Esophagus muscularis mucosa (tissue), 4 donors: ENCODE results near the gene GNG12. TPM values are rescaled to one million over a fixed set of nuclear protein-coding genes. Genes with fewer than 3 reads are reported as not detected.
A peak's percentile ranks its signal among the peaks of the same experiment; 100 is the strongest.

Source experiments
- DNase-seq: peaks from one replicate; pipeline ENCODE4 v3.0.0-alpha.2; 2017; ENCODE audit errors: extremely low spot score
- H3K27ac ChIP-seq, 4 donors: fragments of 200-600 bp; sonication (generic); replicated peaks in 1 of 4; 1 replicate in 3 of 4; 2 replicates in 1 of 4; pipeline ENCODE4 v1.5.1; 2016 to 2019; ENCODE audit warnings: mild to moderate bottlenecking in 1 of 4
- H3K27me3 ChIP-seq, 4 donors: fragments of 200-600 bp; sonication (generic); one replicate each; pipeline versions ENCODE4 v1.5.1 to v1.6.0; 2016 to 2019
- H3K36me3 ChIP-seq, 4 donors: fragments of 200-600 bp; sonication (generic); one replicate each; pipeline ENCODE4 v1.5.1; 2016 to 2019
- H3K4me1 ChIP-seq, 4 donors: fragments of 200-600 bp; sonication (generic); one replicate each; pipeline ENCODE4 v1.5.1; 2016 to 2019
- H3K4me3 ChIP-seq, 4 donors: fragments of 200-600 bp; sonication (generic); 1 replicate in 2 of 4; 2 replicates in 2 of 4; pipeline ENCODE4 v1.5.1; 2016 to 2019; ENCODE audit warnings: mild to moderate bottlenecking in 4 of 4, moderate library complexity in 1 of 4
- H3K9me3 ChIP-seq, 4 donors: fragments of 200-600 bp; sonication (generic); 1 replicate in 3 of 4; 2 replicates in 1 of 4; pipeline ENCODE4 v1.5.1; 2016 to 2019
- CTCF ChIP-seq, 3 experiments: fragments of 200-600 bp in 2 of 3; fragments of 450-650 bp in 1 of 3; sonication (generic) in 2 of 3; IDR thresholded peaks; one replicate each; pipeline ENCODE4 v1.5.1; 2017 to 2019; ENCODE audit warnings: antibody characterized with exemption in 3 of 3, mild to moderate bottlenecking in 2 of 3, moderate library complexity in 1 of 3
- EP300 ChIP-seq: sonication (generic); formaldehyde crosslinking; IDR thresholded peaks from one replicate; pipeline ENCODE4 v1.6.1; 2017; ENCODE audit warnings: antibody characterized with exemption
- POLR2A ChIP-seq: fragments of 450-650 bp; IDR thresholded peaks from one replicate; pipeline ENCODE4 v1.6.1; 2017; ENCODE audit warnings: antibody characterized with exemption, moderate library complexity, mild to moderate bottlenecking, low read depth
- POLR2AphosphoS5 ChIP-seq, 2 donors: sonication (generic); formaldehyde crosslinking; IDR thresholded peaks; one replicate each; pipeline ENCODE4 v1.6.1; 2017; ENCODE audit warnings: antibody characterized with exemption in 2 of 2
- WGBS: methylation state at CpG from one replicate; pipeline ENCODE4 v1.1.5; 2018; 5-methylcytosine and 5-hydroxymethylcytosine counted together
- intact Hi-C: fragments of 100-400 bp; cut with DNase I; formaldehyde crosslinking; loops from one replicate; pipeline ENCODE4 v1.15.1; 2023
- total RNA-seq, 4 donors: library from RNA; depleted of rRNA; stranded (reverse); fragments of >200 nt; gene quantifications; one replicate each; pipeline versions ENCODE4 v1.1.0 to v1.2.1, GENCODE V29; 2016

GNG12 gene
- total RNA-seq, 4 donors from 2014 or later = 108 to 118 (median 111) TPM

GRCh38 chr1:67705735-67706453, 127.4 kb downstream of the GNG12 start:
- H3K27me3 ChIP-seq = no peaks in the 10 kb centered on the region
- no peak for TF ChIP-seq EP300
- no peak for TF ChIP-seq POLR2A
- TF ChIP-seq CTCF (IDR thresholded peaks at IDR 0.05) = no peak
- no peak for TF ChIP-seq POLR2AphosphoS5 (IDR thresholded peaks at IDR 0.05)
- no peaks in the 10 kb centered on the region for H3K9me3 ChIP-seq
- peak overlapping the region in 3 of 4 donors; percentile 10 to 42 (median 40) for H3K27ac ChIP-seq
- no peak for DNase-seq
- H3K4me3 ChIP-seq = no peak overlapping the region
- peaks cover 0 to 42% (median 20%) of the 10 kb centered on the region in 4 donors for H3K36me3 ChIP-seq
- intact Hi-C loops = no loop called here
- peaks cover 25 to 36% (median 31%) of the 10 kb centered on the region in 4 donors for H3K4me1 ChIP-seq
- WGBS = 68% methylated on average over 10 of the region's 10 CpGs

DNA sequence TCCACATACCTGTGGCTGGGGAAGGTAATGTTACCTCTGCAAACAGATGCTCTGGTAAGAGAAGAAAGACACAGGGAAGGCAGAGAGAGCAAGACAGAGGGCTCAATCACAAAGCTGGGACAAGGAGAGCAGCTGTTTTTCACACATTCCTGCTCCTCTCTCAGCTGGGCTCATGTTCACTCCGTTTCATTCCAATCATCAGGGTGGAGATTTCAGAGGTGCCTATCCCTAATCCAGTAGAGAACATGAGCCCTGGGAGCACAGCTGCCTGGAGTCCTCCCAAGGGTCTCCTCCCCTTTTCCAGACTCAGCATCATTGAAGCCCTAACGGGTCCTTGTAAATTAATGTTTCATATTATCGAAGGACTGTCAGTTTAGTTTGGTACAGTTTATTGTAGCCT, 128.9 kb downstream of the GNG12 start:
- H3K4me3 ChIP-seq = no peak overlapping the region
- no peak for DNase-seq
- WGBS = 78% methylated on average over 3 of the region's 3 CpGs
- H3K36me3 ChIP-seq = peaks cover 0 to 46% (median 20%) of the 10 kb centered on the region in 4 donors
- intact Hi-C loops = no loop called here
- no peaks in the 10 kb centered on the region for H3K9me3 ChIP-seq
- no peaks in the 10 kb centered on the region for H3K27me3 ChIP-seq
- no peak overlapping the region for H3K27ac ChIP-seq
- TF ChIP-seq EP300 (no peak), POLR2A (no peak), CTCF (IDR thresholded peaks at IDR 0.05) (no peak), POLR2AphosphoS5 (IDR thresholded peaks at IDR 0.05) (no peak)
- H3K4me1 ChIP-seq = peaks cover 23 to 29% (median 24%) of the 10 kb centered on the region in 4 donors

- H3K4me1 ChIP-seq = peaks cover 10 to 14% (median 11%) of the 10 kb centered on the region in 4 donors
- no peaks in the 10 kb centered on the region for H3K9me3 ChIP-seq
- H3K36me3 ChIP-seq = peaks cover 0 to 45% (median 20%) of the 10 kb centered on the region in 4 donors
- TF ChIP-seq CTCF (IDR thresholded peaks at IDR 0.05) (no peak), EP300 (no peak), POLR2AphosphoS5 (IDR thresholded peaks at IDR 0.05) (no peak), POLR2A (no peak)
- H3K27ac ChIP-seq = no peak overlapping the region
- no peak for DNase-seq
- no peak overlapping the region for H3K4me3 ChIP-seq
- WGBS = 94% methylated on average over 2 of the region's 2 CpGs
- intact Hi-C loops = no loop called here
- H3K27me3 ChIP-seq = no peaks in the 10 kb centered on the region
Measured at GRCh38 chr1:67701876-67702275, 131.4 kb downstream of the GNG12 start.

DNA sequence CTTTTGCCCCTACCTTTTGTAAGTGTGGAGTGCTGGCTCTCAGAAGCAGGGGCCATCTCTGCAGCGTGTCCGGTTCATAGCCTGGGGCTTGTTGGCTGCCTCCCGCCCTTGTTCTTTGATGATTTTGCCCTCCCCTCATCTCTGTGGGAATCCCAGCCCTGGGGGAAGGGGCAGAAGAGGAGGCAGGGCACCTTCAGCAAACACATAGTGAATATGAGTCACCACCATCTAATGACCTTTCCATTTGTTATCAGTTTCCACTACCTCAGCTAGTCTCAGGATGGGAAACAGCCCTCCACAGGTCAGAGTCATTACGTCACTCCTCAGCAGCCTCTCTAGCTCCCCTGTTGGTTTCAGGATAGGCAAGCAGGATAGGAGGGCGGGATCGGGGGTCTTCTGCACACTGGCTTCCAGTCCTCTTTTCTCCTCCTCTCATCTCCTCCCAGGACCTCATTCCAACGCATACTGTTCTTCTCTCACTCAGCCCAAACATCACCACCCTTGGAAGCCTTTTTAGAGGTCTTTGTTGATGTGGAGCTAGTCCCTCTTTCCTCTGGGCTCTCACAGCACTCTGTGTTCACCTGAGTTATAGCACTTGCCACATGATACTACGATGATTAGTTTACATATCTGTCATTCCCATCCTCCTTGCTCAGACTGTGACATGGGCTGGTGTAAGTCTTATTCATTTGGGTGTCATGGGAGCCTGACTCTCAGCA, 132.4 kb downstream of the GNG12 start:
- WGBS = 80% methylated on average over 8 of the region's 8 CpGs

More for the DNA sequence above, 132.4 kb downstream of the GNG12 start:
- TF ChIP-seq EP300 (no peak), POLR2AphosphoS5 (IDR thresholded peaks at IDR 0.05) (peak in 1 of 2 donors; percentile 6), CTCF (IDR thresholded peaks at IDR 0.05) (peak in 1 of 3 experiments; percentile 7)
- no peak for DNase-seq
- intact Hi-C loops = no loop called here
- H3K27me3 ChIP-seq = no peaks in the 10 kb centered on the region
- no peak overlapping the region for H3K4me3 ChIP-seq
- H3K27ac ChIP-seq = no peak overlapping the region
- peaks cover 0 to 39% (median 20%) of the 10 kb centered on the region in 4 donors for H3K36me3 ChIP-seq
- H3K9me3 ChIP-seq = no peaks in the 10 kb centered on the region
- H3K4me1 ChIP-seq = peaks cover 0 to 7% (median under 1%) of the 10 kb centered on the region in 4 donors
